Right lobe of liver (tissue), 4 donors: ENCODE measurements around the gene NR3C2.

Experiments
- CTCF ChIP-seq, 4 donors: fragments of 200-600 bp in 3 of 4; fragments of 450-650 bp in 1 of 4; IDR thresholded peaks; one replicate each; pipeline versions ENCODE4 v1.5.1 to v1.8.0; 2016 to 2022; ENCODE audit warnings: antibody characterized with exemption in 4 of 4, mild to moderate bottlenecking in 2 of 4
- POLR2A ChIP-seq: fragments of 450-650 bp; IDR thresholded peaks from one replicate; pipeline ENCODE4 v1.6.1; 2017; ENCODE audit warnings: antibody characterized with exemption, mild to moderate bottlenecking
- donor health status: DM: no; HTN: no; CAD: no.
- donor health status: DM: no; HTN: no; CAD: no.
- donor health status: DM: no; HTN: yes; CAD: no.

DNA sequence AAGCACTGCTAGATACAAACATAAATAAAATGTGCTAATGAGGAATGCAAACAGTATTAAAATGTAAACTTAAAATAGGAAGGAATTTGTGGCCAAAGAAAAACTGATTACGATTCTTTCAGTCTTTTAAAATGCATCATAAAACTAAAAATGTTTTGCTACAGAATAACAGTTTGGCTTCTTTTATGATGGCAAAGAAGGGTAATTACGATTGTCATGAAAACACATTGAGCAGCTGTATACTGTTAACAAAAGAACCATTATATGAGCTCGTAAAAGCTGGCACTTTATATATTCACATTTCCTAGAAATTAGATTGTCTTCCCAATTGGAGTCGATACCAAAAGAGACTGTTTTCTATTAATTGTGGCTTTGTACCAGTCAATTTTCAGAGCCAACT is 290.4 kb downstream of the NR3C2 start:
- TF ChIP-seq CTCF (IDR thresholded peaks at IDR 0.05), result no peak
- no peak for TF ChIP-seq POLR2A
